Mesenchymal stem cell (in vitro differentiated cells and primary cell): ENCODE results near the gene EVC2.

ENCODE experiments used
- DNase-seq: peaks from one replicate; pipeline ENCODE4 v3.0.0-alpha.2; 2013
- H2AFZ ChIP-seq: one replicate; pipeline ENCODE4 v1.6.1; 2013; ENCODE audit warnings: low read depth, mild to moderate bottlenecking, control low read depth, inconsistent platforms, low read length, moderate library complexity
- H2AK5ac ChIP-seq: 2 replicates; pipeline ENCODE4 v1.6.1; 2013; ENCODE audit warnings: low read length, moderate library complexity, mild to moderate bottlenecking, inconsistent platforms; ENCODE audit not compliant: severe bottlenecking
- H2BK120ac ChIP-seq: one replicate; pipeline ENCODE4 v1.6.1; 2013; ENCODE audit warnings: low read depth, mild to moderate bottlenecking, inconsistent platforms, low read length, moderate library complexity
- H2BK12ac ChIP-seq, 2 experiments: one replicate each; pipeline ENCODE4 v1.6.1; 2013; ENCODE audit warnings: inconsistent platforms in 2 of 2, low read length in 2 of 2, mild to moderate bottlenecking in 2 of 2, moderate library complexity in 2 of 2, control low read depth in 1 of 2
- H2BK15ac ChIP-seq: one replicate; pipeline ENCODE4 v1.6.1; 2013; ENCODE audit warnings: mild to moderate bottlenecking, low read depth, inconsistent platforms; ENCODE audit not compliant: poor library complexity, severe bottlenecking
- H2BK5ac ChIP-seq: 2 replicates; pipeline ENCODE4 v1.6.1; 2013; ENCODE audit warnings: low read depth, mild to moderate bottlenecking, low read length, control low read depth, inconsistent platforms; ENCODE audit not compliant: poor library complexity, severe bottlenecking
- H3K14ac ChIP-seq, 2 experiments: one replicate each; pipeline ENCODE4 v1.6.1; 2013; ENCODE audit warnings: inconsistent platforms in 2 of 2, low read length in 2 of 2, control low read depth in 1 of 2, mild to moderate bottlenecking in 1 of 2, moderate library complexity in 1 of 2
- H3K18ac ChIP-seq, 2 experiments: one replicate each; pipeline ENCODE4 v1.6.1; 2013; ENCODE audit warnings: inconsistent platforms in 2 of 2, low read length in 2 of 2, control low read depth in 1 of 2, low read depth in 1 of 2, mild to moderate bottlenecking in 1 of 2
- H3K23ac ChIP-seq, 2 experiments: one replicate each; pipeline ENCODE4 v1.6.1; 2013; ENCODE audit warnings: inconsistent platforms in 2 of 2, low read length in 2 of 2, mild to moderate bottlenecking in 2 of 2, moderate library complexity in 2 of 2, control low read depth in 1 of 2
- H3K27ac ChIP-seq: 2 replicates; pipeline ENCODE4 v1.5.1; 2013; ENCODE audit warnings: mild to moderate bottlenecking, moderate library complexity, low read length, control low read depth, inconsistent platforms; ENCODE audit not compliant: poor library complexity, severe bottlenecking
- H3K27me3 ChIP-seq, 2 experiments: 2 replicates each; pipeline versions ENCODE4 v1.6.1 to v1.7.0; 2013; ENCODE audit warnings: low read length in 2 of 2, mild to moderate bottlenecking in 2 of 2, moderate library complexity in 2 of 2, control low read depth in 1 of 2, inconsistent platforms in 1 of 2; ENCODE audit not compliant: control insufficient read depth in 1 of 2, insufficient read depth in 1 of 2
- H3K36me3 ChIP-seq, 2 experiments: 2 replicates each; pipeline versions ENCODE4 v1.6.1 to v1.7.0; 2013; ENCODE audit warnings: low read length in 2 of 2, control low read depth in 1 of 2, inconsistent platforms in 1 of 2, low read depth in 1 of 2, mild to moderate bottlenecking in 1 of 2; ENCODE audit not compliant: insufficient read depth in 2 of 2, control insufficient read depth in 1 of 2
- H3K4ac ChIP-seq, 2 experiments: one replicate each; pipeline ENCODE4 v1.6.1; 2013; ENCODE audit warnings: inconsistent platforms in 2 of 2, low read length in 2 of 2, mild to moderate bottlenecking in 2 of 2, moderate library complexity in 2 of 2, control low read depth in 1 of 2, low read depth in 1 of 2
- H3K4me1 ChIP-seq: 2 replicates; pipeline ENCODE4 v1.6.1; 2013; ENCODE audit warnings: low read depth, low read length, control low read depth; ENCODE audit not compliant: control insufficient read depth, insufficient read depth
- H3K4me2 ChIP-seq: 2 replicates; pipeline ENCODE4 v1.6.1; 2013; ENCODE audit warnings: low read length, mild to moderate bottlenecking, inconsistent platforms; ENCODE audit not compliant: poor library complexity, severe bottlenecking
- H3K4me3 ChIP-seq, 2 experiments: 2 replicates each; pipeline versions ENCODE4 v1.5.1 to v1.7.0; 2013; ENCODE audit warnings: low read length in 2 of 2, mild to moderate bottlenecking in 2 of 2, control low read depth in 1 of 2, low read depth in 1 of 2; ENCODE audit not compliant: insufficient read depth in 1 of 2
- H3K79me1 ChIP-seq: replicated peaks from 2 replicates; pipeline ENCODE4 v1.6.1; 2013; ENCODE audit warnings: mild to moderate bottlenecking, control low read depth, low read length, inconsistent platforms; ENCODE audit not compliant: poor library complexity, severe bottlenecking
- H3K9ac ChIP-seq: 2 replicates; pipeline ENCODE4 v1.7.0; 2013; ENCODE audit warnings: mild to moderate bottlenecking, low read length, moderate library complexity
- H3K9me3 ChIP-seq: 2 replicates; pipeline ENCODE4 v1.7.0; 2013; ENCODE audit warnings: mild to moderate bottlenecking, low read length; ENCODE audit not compliant: control insufficient read depth
- H4K8ac ChIP-seq: one replicate; pipeline ENCODE4 v1.6.1; 2013; ENCODE audit warnings: inconsistent platforms, mild to moderate bottlenecking, low read length, moderate library complexity
- H4K91ac ChIP-seq: one replicate; pipeline ENCODE4 v1.6.1; 2013; ENCODE audit warnings: mild to moderate bottlenecking, low read length, inconsistent platforms
- whole genome bisulfite sequencing: methylation state at CpG from one replicate; pipeline ENCODE4 v1.1.7; 2013; ENCODE audit warnings: mixed read lengths; 5-methylcytosine and 5-hydroxymethylcytosine counted together

Gene EVC2

GRCh38 chr4:5710065-5710960 lies 2.0 kb upstream of the EVC2 start:
- Histone ChIP-seq H2BK120ac (peak overlapping the region; percentile 12), H2BK12ac (peak overlapping the region in 1 of 2 experiments; percentile 35), H3K36me3 (peaks cover 3 to 20% of the 10 kb centered on the region in 2 experiments), H3K4me1 (peaks cover 49% of the 10 kb centered on the region), H3K27ac (peak overlapping the region; percentile 45), H3K18ac (peak overlapping the region; percentile 77 to 84), H2BK5ac (peak overlapping the region; percentile 34), H3K4ac (peak overlapping the region in 1 of 2 experiments; percentile 19), H4K8ac (peak overlapping the region; percentile 86), H3K23ac (no peak overlapping the region), H3K14ac (no peak overlapping the region), H2AK5ac (no peak overlapping the region), H2BK15ac (peak overlapping the region; percentile 12), H3K9me3 (peaks cover 5% of the 10 kb centered on the region), H2AFZ (peak overlapping the region; percentile 73), H3K79me1 (peaks cover 23% of the 10 kb centered on the region), H3K27me3 (no peaks in the 10 kb centered on the region), H3K9ac (peak overlapping the region; percentile 91), H3K4me2 (peak overlapping the region; percentile 68), H4K91ac (peak overlapping the region; percentile 86), H3K4me3 (peak overlapping the region in 1 of 2 experiments; percentile 88)
- DNase-seq, result peak; percentile 32
- WGBS, result 36% methylated on average over 10 of the region's 13 CpGs

- Histone ChIP-seq H3K79me1 (peaks cover 25% of the 10 kb centered on the region), H3K9ac (peak overlapping the region; percentile 91), H2AFZ (no peak overlapping the region), H3K4me1 (peaks cover 49% of the 10 kb centered on the region), H4K91ac (peak overlapping the region; percentile 25), H3K27me3 (no peaks in the 10 kb centered on the region), H3K14ac (no peak overlapping the region), H3K27ac (no peak overlapping the region), H3K4ac (peak overlapping the region in 1 of 2 experiments; percentile 10), H2AK5ac (peak overlapping the region; percentile 2), H3K4me3 (peak overlapping the region in 1 of 2 experiments; percentile 92), H4K8ac (peak overlapping the region; percentile 99), H3K36me3 (peaks cover 7 to 12% of the 10 kb centered on the region in 2 experiments), H2BK15ac (no peak overlapping the region), H3K9me3 (no peaks in the 10 kb centered on the region), H2BK12ac (peak overlapping the region in 1 of 2 experiments; percentile 24), H2BK5ac (no peak overlapping the region), H3K23ac (no peak overlapping the region), H2BK120ac (no peak overlapping the region), H3K18ac (peak overlapping the region in 1 of 2 experiments; percentile 69), H3K4me2 (no peak overlapping the region)
- 80% methylated on average over 8 of the region's 8 CpGs for WGBS
- no peak for DNase-seq
Measured at GRCh38 chr4:5709207-5709575, 832 bp upstream of the EVC2 start.

DNA sequence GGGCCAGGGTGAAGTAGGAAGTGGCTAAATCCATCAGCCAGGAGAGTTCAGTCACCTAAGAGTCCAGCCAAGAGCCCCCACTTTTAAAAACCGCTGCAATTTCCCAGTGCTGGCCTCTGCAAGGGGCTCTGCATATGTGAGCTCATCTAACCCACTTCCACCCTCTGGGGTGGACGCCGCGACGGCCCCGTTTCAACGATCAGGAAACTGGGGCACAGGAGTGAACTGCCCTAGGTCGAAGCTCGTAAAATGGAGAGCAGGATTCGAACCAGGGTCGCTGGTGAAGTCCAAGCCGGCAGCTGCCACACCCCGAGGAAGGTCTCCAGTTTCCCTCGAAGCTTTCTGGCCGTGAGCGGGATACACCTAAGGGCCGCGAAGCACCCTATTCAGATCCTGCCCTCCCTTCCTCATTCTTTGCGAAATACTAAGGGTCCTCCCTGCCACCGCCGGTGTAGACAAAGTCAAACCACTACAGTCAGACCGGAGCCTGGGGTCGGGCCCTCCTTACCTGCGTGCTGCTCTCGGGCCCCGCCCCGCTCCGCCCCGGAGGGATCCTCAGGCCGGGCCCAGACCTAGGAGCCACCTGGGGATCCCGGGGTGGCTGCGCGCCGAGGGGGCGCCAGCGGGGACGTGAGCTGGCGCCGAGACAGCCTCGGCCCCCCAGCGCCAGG lies 446 bp downstream of the EVC2 start:
- peak overlapping the region; percentile 73 to 92 for H3K4me3 ChIP-seq
- H2AFZ ChIP-seq, result peak overlapping the region; percentile 83
- peak overlapping the region; percentile 80 to 86 for H3K18ac ChIP-seq
- peaks cover 30% of the 10 kb centered on the region for H3K79me1 ChIP-seq
- H2BK120ac ChIP-seq, result peak overlapping the region; percentile 65
- no peaks in the 10 kb centered on the region for H3K9me3 ChIP-seq
- H3K4ac ChIP-seq, result peak overlapping the region; percentile 43 to 80
- H2AK5ac ChIP-seq, result peak overlapping the region; percentile 29
- no peak overlapping the region for H3K27ac ChIP-seq
- H3K4me2 ChIP-seq, result peak overlapping the region; percentile 79
- H3K14ac ChIP-seq, result peak overlapping the region in 1 of 2 experiments; percentile 48
- H4K91ac ChIP-seq, result peak overlapping the region; percentile 72
- peak overlapping the region; percentile 91 for H3K9ac ChIP-seq
- no peak overlapping the region for H2BK5ac ChIP-seq
- peak overlapping the region in 1 of 2 experiments; percentile 37 for H3K23ac ChIP-seq
- no peaks in the 10 kb centered on the region for H3K27me3 ChIP-seq
- peak overlapping the region; percentile 99 for H4K8ac ChIP-seq
- H3K4me1 ChIP-seq, result peaks cover 45% of the 10 kb centered on the region
- 16% methylated on average over 40 of the region's 41 CpGs for WGBS
- H2BK15ac ChIP-seq, result peak overlapping the region; percentile 94
- H2BK12ac ChIP-seq, result peak overlapping the region in 1 of 2 experiments; percentile 52
- peak; percentile 6 for DNase-seq
- H3K36me3 ChIP-seq, result peaks cover 12 to 13% of the 10 kb centered on the region in 2 experiments

DNA sequence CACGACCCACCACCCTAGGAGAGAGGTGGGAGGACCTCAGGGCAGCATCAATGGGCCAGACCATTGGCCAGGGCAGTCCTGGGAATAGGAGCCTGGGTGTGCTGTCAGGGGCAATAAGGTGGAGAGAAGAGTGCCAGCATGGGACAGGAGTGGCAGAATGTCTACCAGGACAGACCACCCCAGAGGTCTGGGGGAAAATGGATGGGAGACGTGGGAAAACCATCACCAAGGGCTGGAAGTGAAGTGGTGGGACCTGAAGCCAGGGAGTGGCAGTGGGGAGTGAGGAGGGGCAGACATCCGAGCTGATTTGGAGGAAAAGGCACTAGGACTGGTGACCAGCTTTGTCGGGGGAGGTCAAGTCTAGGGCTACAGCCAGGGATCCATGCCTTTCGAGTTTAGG lies 993 bp downstream of the EVC2 start:
- H3K4ac ChIP-seq, result no peak overlapping the region
- no peak overlapping the region for H3K18ac ChIP-seq
- WGBS, result 70% methylated on average over 4 of the region's 5 CpGs
- H3K4me3 ChIP-seq, result peak overlapping the region in 1 of 2 experiments; percentile 92
- H3K27ac ChIP-seq, result no peak overlapping the region
- DNase-seq, result no peak
- no peak overlapping the region for H4K91ac ChIP-seq
- no peaks in the 10 kb centered on the region for H3K9me3 ChIP-seq
- H3K36me3 ChIP-seq, result peaks cover 12 to 18% of the 10 kb centered on the region in 2 experiments
- H2BK15ac ChIP-seq, result no peak overlapping the region
- H3K79me1 ChIP-seq, result peaks cover 30% of the 10 kb centered on the region
- peak overlapping the region; percentile 57 for H2AK5ac ChIP-seq
- no peak overlapping the region for H2BK5ac ChIP-seq
- H2AFZ ChIP-seq, result no peak overlapping the region
- peak overlapping the region; percentile 0 for H2BK120ac ChIP-seq
- H3K27me3 ChIP-seq, result no peaks in the 10 kb centered on the region
- H4K8ac ChIP-seq, result no peak overlapping the region
- H3K23ac ChIP-seq, result no peak overlapping the region
- H3K14ac ChIP-seq, result no peak overlapping the region
- peaks cover 40% of the 10 kb centered on the region for H3K4me1 ChIP-seq
- H2BK12ac ChIP-seq, result peak overlapping the region in 1 of 2 experiments; percentile 55
- H3K4me2 ChIP-seq, result peak overlapping the region; percentile 79
- peak overlapping the region; percentile 91 for H3K9ac ChIP-seq
